Activated CD4-positive, alpha-beta memory T cell treated with anti-CD3 and anti-CD28 coated beads, Interleukin-2, amount 10 ng/mL, durations not matched to agents 7 days and 5 days (primary cell): ENCODE measurements around the gene PASD1. TPM values are rescaled to one million over a fixed set of nuclear protein-coding genes. Genes with fewer than 3 reads are reported as not detected.
"Not testable (repeated sequence)": the region's sequence is repeated elsewhere in the genome, so short reads cannot be mapped to it uniquely, and the experiment has no call there.

ENCODE experiments used
- CTCF ChIA-PET: fragments of 350-600 bp; sonication (Branson Sonifier 250); formaldehyde crosslinking; loops from one replicate; lab custom pipeline; 2021; ENCODE audit warnings: antibody characterized with exemption, inconsistent platforms; lab: Charles Lee
- POLR2A ChIA-PET: fragments of 350-600 bp; sonication (Branson Sonifier 250); formaldehyde crosslinking; loops from one replicate; lab custom pipeline; 2021; ENCODE audit warnings: antibody characterized with exemption; lab: Charles Lee
- DNase-seq: peaks from one replicate; pipeline ENCODE4 v3.0.0-alpha.2; 2020
- H3K27ac Mint-ChIP-seq: one replicate; pipeline ENCODE4 v1.8.0; 2021; ENCODE audit warnings: mild to moderate bottlenecking, mixed read lengths
- H3K27me3 Mint-ChIP-seq: one replicate; pipeline ENCODE4 v1.8.0; 2021; ENCODE audit warnings: mixed read lengths
- H3K36me3 Mint-ChIP-seq: one replicate; pipeline ENCODE4 v1.8.0; 2021; ENCODE audit warnings: low read depth, mixed read lengths
- H3K4me1 Mint-ChIP-seq: one replicate; pipeline ENCODE4 v1.8.0; 2021; ENCODE audit warnings: mixed read lengths
- H3K4me3 Mint-ChIP-seq: one replicate; pipeline ENCODE4 v1.8.0; 2021; ENCODE audit warnings: mild to moderate bottlenecking, mixed read lengths
- H3K9me3 Mint-ChIP-seq: one replicate; pipeline ENCODE4 v1.8.0; 2021; ENCODE audit warnings: mixed read lengths
- total RNA-seq, 2 experiments: library from RNA; stranded (reverse); gene quantifications; one replicate each; pipeline ENCODE4 v1.2.3, GENCODE V29; 2021

PASD1 gene
- total RNA-seq, 2 experiments from 2014 or later, result not detected

DNA sequence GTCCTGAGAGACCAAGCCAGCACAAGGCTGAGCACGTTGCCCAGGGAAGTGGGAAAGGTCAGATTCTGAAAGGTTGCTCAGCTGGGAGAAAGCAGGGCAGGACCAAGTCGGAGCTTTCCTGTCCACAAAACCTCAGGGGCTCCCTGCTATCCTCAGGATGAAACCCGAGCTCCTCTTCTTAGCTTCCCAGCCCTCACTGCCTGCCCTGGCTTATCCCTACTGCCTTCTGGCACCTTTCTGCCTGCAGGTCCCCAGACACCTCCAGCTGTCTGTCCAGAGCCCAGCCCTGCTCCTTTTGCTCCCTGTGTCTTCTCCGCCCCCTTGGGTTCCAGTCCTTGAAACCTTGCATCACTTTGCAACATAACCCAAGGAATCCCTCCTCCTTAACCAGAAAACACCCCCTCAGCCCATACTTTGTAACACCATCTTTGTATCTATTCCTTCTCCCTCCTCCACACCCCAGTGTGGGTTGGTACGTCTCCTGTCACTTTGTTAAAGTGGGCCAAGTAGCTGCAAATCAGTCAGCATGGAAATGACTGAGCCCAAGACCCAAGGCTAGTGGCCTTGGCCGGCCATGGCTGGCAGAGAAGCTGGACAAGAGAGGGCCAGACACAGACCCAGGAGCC, 111.8 kb downstream of the PASD1 start:
- ChIA-PET CTCF (no interaction called here), POLR2A (no interaction called here)
- H3K27me3 Mint-ChIP-seq, result no peaks in the 10 kb centered on the region
- no peaks in the 10 kb centered on the region for H3K4me1 Mint-ChIP-seq
- H3K4me3 Mint-ChIP-seq, result no peak overlapping the region
- DNase-seq, result no peak
- H3K9me3 Mint-ChIP-seq, result no peaks in the 10 kb centered on the region
- no peaks in the 10 kb centered on the region for H3K36me3 Mint-ChIP-seq
- H3K27ac Mint-ChIP-seq, result no peak overlapping the region

DNA sequence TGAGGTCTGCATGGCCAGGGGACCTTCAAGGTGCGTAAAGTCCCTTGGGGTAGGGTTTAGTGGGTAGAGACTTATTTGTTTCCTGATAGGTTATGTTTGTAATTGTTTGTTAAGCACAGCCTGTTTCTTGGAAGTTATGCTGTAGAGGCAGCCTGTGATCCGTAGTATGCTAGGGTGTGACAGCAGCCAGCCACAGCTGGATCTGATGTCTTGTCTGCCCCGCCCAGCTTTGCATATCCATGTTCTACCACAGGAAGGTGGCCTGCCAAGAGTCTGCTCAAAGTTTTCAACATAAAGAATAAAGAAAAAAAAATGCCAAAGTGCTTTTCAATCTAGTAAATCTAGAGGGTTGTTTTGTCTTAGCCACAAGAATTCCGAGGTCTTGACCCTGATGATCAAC, 112.7 kb downstream of the PASD1 start:
- no peak overlapping the region for H3K4me3 Mint-ChIP-seq
- H3K27me3 Mint-ChIP-seq, result no peaks in the 10 kb centered on the region
- no peak overlapping the region for H3K27ac Mint-ChIP-seq
- DNase-seq, result no peak
- POLR2A ChIA-PET, result no interaction called here
- CTCF ChIA-PET, result no interaction called here
- no peaks in the 10 kb centered on the region for H3K4me1 Mint-ChIP-seq
- H3K9me3 Mint-ChIP-seq, result no peaks in the 10 kb centered on the region
- no peaks in the 10 kb centered on the region for H3K36me3 Mint-ChIP-seq

DNA sequence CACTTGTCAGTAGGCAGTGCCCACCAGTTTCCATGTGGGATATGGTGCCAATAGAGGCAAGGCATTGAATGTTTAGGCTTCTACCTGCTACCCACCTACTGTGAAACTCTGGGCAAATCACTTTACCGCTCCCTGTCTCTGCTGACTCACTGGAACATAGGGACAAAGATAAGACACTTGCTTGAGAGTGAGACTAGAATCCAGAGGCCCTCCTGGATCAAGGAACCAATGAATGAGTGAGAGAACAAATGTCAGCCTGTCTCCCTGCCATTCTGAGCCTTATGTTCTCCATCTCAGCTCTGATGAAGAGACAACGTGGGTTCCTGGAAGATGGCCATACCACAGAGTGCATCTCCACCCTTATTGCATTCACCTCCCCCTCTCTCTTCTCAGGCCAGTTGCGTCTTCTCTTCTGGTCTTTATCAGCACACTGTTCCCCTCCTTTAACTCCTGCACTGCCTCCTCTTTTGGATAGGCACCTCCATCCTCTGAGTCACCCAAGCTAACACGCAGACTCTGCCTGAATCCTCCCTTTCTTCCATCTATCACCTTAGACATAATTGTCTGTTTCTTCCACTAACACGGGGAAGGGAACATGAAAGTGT, 116.4 kb downstream of the PASD1 start:
- ChIA-PET POLR2A (no interaction called here), CTCF (interaction anchor here (1.2 kb wide), 1 partner anchor 174 kb away, joined by 4 read pairs; no protein-coding TSS in a partner anchor)
- no peak for DNase-seq
- peaks cover 6% of the 10 kb centered on the region for H3K4me1 Mint-ChIP-seq
- no peaks in the 10 kb centered on the region for H3K9me3 Mint-ChIP-seq
- no peak overlapping the region for H3K27ac Mint-ChIP-seq
- peaks cover 8% of the 10 kb centered on the region for H3K27me3 Mint-ChIP-seq
- H3K4me3 Mint-ChIP-seq, result no peak overlapping the region
- H3K36me3 Mint-ChIP-seq, result no peaks in the 10 kb centered on the region

DNA sequence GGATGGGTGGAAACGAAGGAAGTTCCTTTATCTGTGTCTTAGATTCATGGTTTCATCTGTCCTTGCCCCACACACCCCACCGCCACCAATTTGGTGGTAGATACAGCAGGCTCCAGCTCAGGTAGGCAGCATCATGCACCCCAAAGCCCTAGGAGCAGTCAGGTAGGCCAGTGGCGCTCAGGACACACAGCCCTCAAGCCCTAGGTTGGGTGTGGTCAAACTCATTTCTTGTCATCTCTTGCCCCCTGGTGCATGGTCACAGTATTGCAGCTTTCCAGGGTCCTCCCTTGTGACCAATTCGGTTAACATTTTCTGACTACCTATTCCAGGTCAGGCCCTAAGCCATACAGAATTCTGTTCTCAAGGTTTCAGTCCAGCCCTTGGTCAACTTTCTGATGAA, 117.3 kb downstream of the PASD1 start:
- no peaks in the 10 kb centered on the region for H3K9me3 Mint-ChIP-seq
- DNase-seq, result peak; percentile 53
- H3K4me3 Mint-ChIP-seq, result no peak overlapping the region
- no peak overlapping the region for H3K27ac Mint-ChIP-seq
- peaks cover 8% of the 10 kb centered on the region for H3K27me3 Mint-ChIP-seq
- ChIA-PET CTCF (interaction anchor here (0.9 to 1.4 kb wide), 3 partner anchors 175 to 908 kb away, joined by 3 to 5 read pairs (median 4); no protein-coding TSS in a partner anchor), POLR2A (no interaction called here)
- no peaks in the 10 kb centered on the region for H3K36me3 Mint-ChIP-seq
- peaks cover 6% of the 10 kb centered on the region for H3K4me1 Mint-ChIP-seq

DNA sequence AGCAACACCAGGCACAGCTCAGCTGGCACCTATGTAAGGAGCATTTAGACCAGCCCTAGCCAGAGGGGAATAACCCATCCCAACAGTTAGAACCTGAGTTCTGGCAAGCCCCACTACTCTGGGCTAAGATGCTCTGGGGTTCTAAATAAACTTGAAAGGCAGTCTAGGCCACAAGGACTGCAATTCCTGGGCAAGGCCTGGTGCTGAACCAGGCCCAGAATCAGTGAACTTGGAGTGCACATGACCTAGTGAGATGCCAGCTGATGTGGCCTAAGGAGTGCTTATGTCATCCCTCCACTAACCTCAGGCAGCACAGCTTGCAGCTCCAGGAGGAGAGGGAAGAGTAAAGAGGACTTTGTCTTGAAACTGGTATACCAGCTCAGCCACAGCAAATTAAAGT, 124.2 kb downstream of the PASD1 start:
- Mint-ChIP-seq H3K27ac (no peak overlapping the region), H3K36me3 (no peaks in the 10 kb centered on the region), H3K27me3 (peaks cover 5% of the 10 kb centered on the region), H3K4me3 (no peak overlapping the region), H3K4me1 (peaks cover 6% of the 10 kb centered on the region), H3K9me3 (no peaks in the 10 kb centered on the region)
- DNase-seq, result no peak
- CTCF ChIA-PET, result no interaction called here
- POLR2A ChIA-PET, result no interaction called here

DNA sequence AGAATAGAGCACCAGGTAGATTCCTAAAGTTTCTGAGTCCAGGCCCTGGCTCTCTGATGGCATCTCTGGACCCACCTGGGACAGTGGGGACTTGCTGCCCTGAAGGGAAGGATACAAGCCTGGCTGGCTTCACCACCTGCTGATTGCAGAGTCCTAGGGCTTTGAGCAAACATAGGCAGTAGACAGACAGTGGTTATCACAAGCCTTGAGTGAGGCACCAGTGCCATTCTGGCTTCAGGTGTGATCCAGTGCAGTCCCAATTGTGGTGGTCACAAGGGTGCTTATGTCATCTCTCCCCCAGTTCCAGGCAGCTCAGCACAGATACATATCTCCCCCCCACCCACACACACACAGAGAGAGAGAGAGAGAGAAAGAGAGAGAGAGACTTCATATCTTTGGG, 125.2 kb downstream of the PASD1 start:
- Mint-ChIP-seq H3K9me3 (no peaks in the 10 kb centered on the region), H3K27me3 (peaks cover 5% of the 10 kb centered on the region), H3K27ac (no peak overlapping the region), H3K36me3 (no peaks in the 10 kb centered on the region), H3K4me1 (no peaks in the 10 kb centered on the region), H3K4me3 (no peak overlapping the region)
- POLR2A ChIA-PET, result no interaction called here
- CTCF ChIA-PET, result no interaction called here
- no peak for DNase-seq

DNA sequence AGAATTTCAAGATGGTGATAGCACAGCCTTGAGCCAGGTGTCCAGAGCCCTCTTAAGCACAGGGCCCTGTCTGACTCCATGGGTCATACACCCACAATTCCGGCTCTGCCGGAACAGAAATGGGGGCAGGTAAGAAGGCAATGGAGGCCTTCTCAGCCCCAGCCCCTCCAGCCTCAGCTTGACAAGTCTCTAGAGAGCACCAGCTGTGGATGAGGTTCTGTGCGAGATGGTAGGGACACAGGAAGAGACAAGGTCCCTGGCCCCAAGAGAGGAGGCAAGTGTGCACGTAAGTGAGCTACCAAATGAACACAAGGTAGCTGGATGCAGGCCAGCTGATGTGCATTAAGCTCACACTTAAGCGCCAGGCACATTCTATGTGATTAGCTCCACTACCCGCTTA, 129.3 kb downstream of the PASD1 start:
- H3K4me1 Mint-ChIP-seq, result no peaks in the 10 kb centered on the region
- no peaks in the 10 kb centered on the region for H3K36me3 Mint-ChIP-seq
- H3K4me3 Mint-ChIP-seq, result no peak overlapping the region
- CTCF ChIA-PET, result no interaction called here
- H3K27ac Mint-ChIP-seq, result no peak overlapping the region
- H3K27me3 Mint-ChIP-seq, result peaks cover 10% of the 10 kb centered on the region
- no peak for DNase-seq
- no peaks in the 10 kb centered on the region for H3K9me3 Mint-ChIP-seq
- POLR2A ChIA-PET, result no interaction called here

DNA sequence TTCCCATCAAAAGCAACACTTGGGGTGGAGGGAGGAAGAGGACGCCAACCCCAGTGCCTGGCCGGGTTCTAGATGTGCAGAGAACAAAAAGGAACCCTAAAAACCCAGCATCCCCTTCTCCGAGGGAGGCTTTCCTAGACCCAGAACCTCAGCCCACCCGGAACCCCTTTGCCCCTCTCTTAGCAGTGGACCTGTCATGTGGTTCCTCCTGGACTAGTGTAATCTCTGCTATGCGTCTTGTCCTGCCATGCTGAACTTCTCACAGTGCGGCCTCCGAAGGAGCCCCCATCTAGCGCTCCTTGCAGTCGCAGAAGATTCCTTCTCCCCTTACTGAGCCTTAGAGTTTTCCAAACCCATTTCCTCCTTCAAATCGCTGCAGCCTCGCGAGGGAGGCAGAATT, 130.6 kb downstream of the PASD1 start:
- CTCF ChIA-PET, result no interaction called here
- no peaks in the 10 kb centered on the region for H3K9me3 Mint-ChIP-seq

DNA sequence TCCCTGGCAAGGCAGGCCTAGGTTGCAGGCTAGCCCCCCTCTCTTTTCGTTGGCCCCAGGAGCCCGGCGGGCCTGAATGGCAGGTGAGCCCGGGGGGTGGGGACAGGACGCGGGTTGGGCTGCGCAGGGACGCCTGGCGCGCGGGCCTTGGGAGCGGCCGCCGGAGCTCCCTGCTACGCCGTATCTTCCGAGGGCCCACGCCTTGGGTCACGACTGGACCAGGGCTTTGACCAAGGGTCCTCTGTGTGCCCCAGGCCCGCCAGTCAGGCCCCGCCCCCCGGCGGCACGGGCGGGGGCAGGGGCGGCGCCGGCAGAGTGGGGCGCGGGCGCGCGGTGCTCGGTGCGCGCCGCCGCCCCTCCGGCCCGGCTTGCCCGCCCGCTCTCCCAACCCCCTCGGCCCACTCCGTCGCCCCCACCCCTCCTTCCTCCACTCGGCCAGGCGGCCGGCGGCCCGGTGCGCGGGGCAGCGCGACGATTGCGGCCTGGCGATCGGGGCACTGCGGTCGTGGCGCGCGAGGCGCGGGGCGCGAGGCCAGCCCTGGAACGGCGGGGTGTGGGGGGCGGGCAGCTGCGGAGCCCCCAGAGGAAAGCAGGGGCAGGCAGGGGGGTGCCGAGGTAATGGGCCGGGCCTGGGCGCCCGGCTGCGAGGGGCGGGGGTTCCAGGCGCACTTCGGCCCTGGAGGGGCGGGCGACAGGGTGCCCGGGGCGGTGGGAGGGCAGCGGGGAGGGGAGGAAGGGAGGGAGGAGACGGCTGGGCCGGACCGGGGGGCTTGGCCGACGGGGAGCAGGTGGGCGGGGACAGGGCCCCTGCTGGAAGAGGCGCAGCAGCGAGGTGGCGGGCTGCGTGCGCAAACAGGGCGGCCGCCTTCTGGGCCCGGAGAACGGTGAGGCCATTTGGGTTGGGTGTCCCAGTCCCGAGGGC, 131.4 kb downstream of the PASD1 start, which contains the start of gene PRRG3:
Gene PRRG3 (plus strand): TSS at position 798 of the 922 bp plus-strand sequence. CDS start 3,357 bp downstream, outside the sequence.
- H3K4me1 Mint-ChIP-seq, result no peaks in the 10 kb centered on the region
- no peaks in the 10 kb centered on the region for H3K36me3 Mint-ChIP-seq
- H3K27me3 Mint-ChIP-seq, result peaks cover 10% of the 10 kb centered on the region
- H3K4me3 Mint-ChIP-seq, result no peak within 1 kb of the TSS
- H3K9me3 Mint-ChIP-seq, result no peaks in the 10 kb centered on the region
- ChIA-PET CTCF (no interaction called here), POLR2A (no interaction called here)
- no peak for DNase-seq
- no peak within 1 kb of the TSS for H3K27ac Mint-ChIP-seq

More for the DNA sequence above, 130.6 kb downstream of the PASD1 start:
- H3K4me3 Mint-ChIP-seq, result no peak overlapping the region
- no peaks in the 10 kb centered on the region for H3K36me3 Mint-ChIP-seq
- H3K27ac Mint-ChIP-seq, result no peak overlapping the region
- peaks cover 10% of the 10 kb centered on the region for H3K27me3 Mint-ChIP-seq
- no peaks in the 10 kb centered on the region for H3K4me1 Mint-ChIP-seq
- DNase-seq, result no peak
- POLR2A ChIA-PET, result no interaction called here

DNA sequence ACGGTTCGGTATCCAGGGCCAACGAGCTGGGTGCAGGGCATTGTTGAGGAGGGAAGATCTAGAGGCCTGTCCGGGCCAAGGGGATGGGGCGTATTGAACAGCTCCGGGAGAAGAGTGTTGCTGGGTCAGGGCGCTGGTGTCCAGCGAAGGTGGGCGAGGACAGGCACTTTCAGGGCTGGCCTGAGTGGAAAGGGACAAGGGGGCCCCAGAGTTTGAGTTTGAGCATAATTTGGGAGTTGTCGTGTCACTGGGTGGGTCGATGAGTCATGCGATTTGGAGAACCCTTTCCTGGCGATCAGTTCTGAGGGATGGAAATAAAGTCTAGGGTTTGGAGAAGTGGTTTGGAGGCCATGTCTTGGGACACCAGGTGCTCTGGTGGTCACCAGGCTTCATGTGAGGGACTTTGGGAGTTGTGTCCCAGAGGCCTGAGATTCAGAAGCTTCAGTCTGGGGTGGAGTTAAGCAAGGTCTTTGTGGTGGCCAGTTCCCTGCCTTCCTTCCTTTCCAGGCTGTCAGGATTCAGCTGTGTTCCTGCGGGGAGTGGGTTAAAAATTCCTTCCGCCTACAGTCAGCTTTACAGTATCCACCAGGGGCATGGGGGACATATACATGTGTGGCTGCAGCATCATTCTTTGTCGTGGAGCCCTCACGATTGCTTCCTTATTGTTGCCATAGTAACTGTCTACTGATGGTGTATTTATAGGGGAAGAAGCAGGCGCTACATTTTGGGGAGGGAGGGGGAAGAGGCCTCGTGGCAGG, 132.3 kb downstream of the PASD1 start:
- no peaks in the 10 kb centered on the region for H3K9me3 Mint-ChIP-seq
- no peak overlapping the region for H3K4me3 Mint-ChIP-seq
- H3K27ac Mint-ChIP-seq, result no peak overlapping the region
- peaks cover 10% of the 10 kb centered on the region for H3K27me3 Mint-ChIP-seq
- ChIA-PET CTCF (no interaction called here), POLR2A (no interaction called here)
- DNase-seq, result no peak
- H3K36me3 Mint-ChIP-seq, result no peaks in the 10 kb centered on the region
- no peaks in the 10 kb centered on the region for H3K4me1 Mint-ChIP-seq

DNA sequence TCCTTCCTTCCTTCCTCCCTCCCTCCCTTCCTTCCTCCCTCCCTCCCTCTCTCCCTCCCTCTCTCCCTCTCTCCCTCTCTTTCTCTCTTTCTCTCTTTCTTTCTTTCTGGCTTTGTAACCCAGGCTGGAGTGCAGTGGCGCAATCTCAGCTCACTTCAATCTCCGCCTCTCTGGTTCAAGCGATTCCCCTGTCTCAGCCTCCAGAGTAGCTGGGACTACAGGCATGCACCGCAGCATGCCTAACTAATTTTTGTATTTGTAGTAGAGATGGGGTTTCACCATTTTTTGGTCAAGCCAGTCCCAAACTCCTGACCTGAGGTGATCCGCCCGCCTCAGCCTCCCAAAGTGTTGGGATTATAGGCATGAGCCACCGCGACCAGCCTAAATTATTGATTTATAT, 133.6 kb downstream of the PASD1 start:
- CTCF ChIA-PET, H3K4me3 Mint-ChIP-seq, DNase-seq, POLR2A ChIA-PET, H3K36me3 Mint-ChIP-seq, H3K9me3 Mint-ChIP-seq, H3K27me3 Mint-ChIP-seq, H3K27ac Mint-ChIP-seq, H3K4me1 Mint-ChIP-seq: not testable (repeated sequence)

DNA sequence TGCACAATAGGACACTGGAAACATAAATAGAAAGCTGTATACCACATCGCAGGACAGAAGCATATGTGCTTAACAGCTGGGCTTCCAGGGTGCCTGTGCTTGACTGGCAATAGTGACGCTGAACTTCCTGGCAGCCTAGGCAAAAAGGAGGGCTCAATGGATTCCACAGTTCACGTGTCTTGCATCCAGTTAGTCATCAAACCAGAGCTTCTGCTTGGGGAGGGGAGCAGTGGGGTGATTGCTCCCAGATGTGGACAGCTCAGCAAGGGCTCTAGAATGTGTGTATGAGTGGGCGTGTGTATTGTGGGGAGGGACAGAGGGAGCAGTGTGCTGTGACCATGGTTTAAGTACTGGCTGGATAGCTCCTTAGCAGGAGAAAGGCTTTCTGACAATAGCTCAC, 134.0 kb downstream of the PASD1 start:
- ChIA-PET CTCF (no interaction called here), POLR2A (no interaction called here)
- H3K4me3 Mint-ChIP-seq, result no peak overlapping the region
- no peak overlapping the region for H3K27ac Mint-ChIP-seq
- no peaks in the 10 kb centered on the region for H3K36me3 Mint-ChIP-seq
- DNase-seq, result no peak
- H3K9me3 Mint-ChIP-seq, result no peaks in the 10 kb centered on the region
- peaks cover 10% of the 10 kb centered on the region for H3K27me3 Mint-ChIP-seq
- H3K4me1 Mint-ChIP-seq, result no peaks in the 10 kb centered on the region

DNA sequence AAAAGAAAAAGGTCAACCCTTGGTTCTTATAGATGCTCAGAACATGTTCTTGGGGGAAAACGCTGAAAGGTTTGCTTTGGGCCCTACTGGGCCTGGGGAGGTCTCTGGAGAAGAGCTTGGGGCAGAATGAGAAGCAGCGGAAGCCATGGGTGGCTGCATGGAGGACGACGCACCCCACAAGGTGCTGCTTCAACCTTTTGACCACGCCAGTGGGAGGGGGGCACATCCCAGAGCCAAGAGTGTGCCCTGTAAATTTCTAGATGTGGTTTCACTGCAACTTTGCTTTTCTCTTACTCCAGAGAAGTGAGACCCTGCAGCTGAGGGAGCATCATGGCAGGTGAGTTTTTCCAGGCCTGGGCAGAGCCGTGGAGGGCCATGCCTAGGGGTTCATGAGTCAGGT, 135.0 kb downstream of the PASD1 start:
- Mint-ChIP-seq H3K4me1 (no peaks in the 10 kb centered on the region), H3K9me3 (no peaks in the 10 kb centered on the region)
- CTCF ChIA-PET, result no interaction called here

More for the DNA sequence above, 135.0 kb downstream of the PASD1 start:
- DNase-seq, result no peak
- Mint-ChIP-seq H3K4me3 (no peak overlapping the region), H3K27me3 (peaks cover 7% of the 10 kb centered on the region), H3K27ac (no peak overlapping the region), H3K36me3 (no peaks in the 10 kb centered on the region)
- POLR2A ChIA-PET, result no interaction called here
